Calu3 (cell line): ENCODE measurements around the gene IPO8. TPM values are rescaled to one million over a fixed set of nuclear protein-coding genes. Genes with fewer than 3 reads are reported as not detected.
"Not testable (repeated sequence)": the region's sequence is repeated elsewhere in the genome, so short reads cannot be mapped to it uniquely, and the experiment has no call there.

Source experiments
- BruUV-seq: library from RNA; stranded (reverse); fragments of 400-500 nt; replicated peaks from 2 replicates; lab custom pipeline; 2021; lab: Mats Ljungman, UMichigan
- CTCF ChIA-PET: fragments of 300-600 bp; sonication (Branson Sonifier 250); formaldehyde crosslinking; loops from one replicate; lab custom pipeline; 2022; ENCODE audit warnings: antibody characterized with exemption; lab: Charles Lee
- DNase-seq: peaks from one replicate; pipeline ENCODE4 v3.0.0; 2022
- H3K27ac Mint-ChIP-seq: one replicate; pipeline ENCODE4 v1.8.0; 2022; ENCODE audit warnings: mixed read lengths; ENCODE audit not compliant: unreplicated experiment
- H3K27me3 Mint-ChIP-seq: one replicate; pipeline ENCODE4 v1.8.0; 2022; ENCODE audit warnings: mixed read lengths; ENCODE audit not compliant: unreplicated experiment
- H3K36me3 Mint-ChIP-seq: one replicate; pipeline ENCODE4 v1.8.0; 2022; ENCODE audit warnings: mild to moderate bottlenecking, moderate library complexity, mixed read lengths; ENCODE audit not compliant: insufficient read depth, unreplicated experiment
- H3K4me1 Mint-ChIP-seq: one replicate; pipeline ENCODE4 v1.8.0; 2022; ENCODE audit warnings: mild to moderate bottlenecking, low read depth, mixed read lengths; ENCODE audit not compliant: unreplicated experiment
- H3K4me3 Mint-ChIP-seq: one replicate; pipeline ENCODE4 v1.8.0; 2022; ENCODE audit warnings: mild to moderate bottlenecking, low read depth, moderate library complexity, mixed read lengths; ENCODE audit not compliant: unreplicated experiment
- H3K9me3 Mint-ChIP-seq: one replicate; pipeline ENCODE4 v1.8.0; 2022; ENCODE audit warnings: low read depth, mixed read lengths; ENCODE audit not compliant: unreplicated experiment
- CTCF ChIP-seq: fragments of 200-600 bp; IDR thresholded peaks from one replicate; pipeline ENCODE4 v1.8.0; 2022; ENCODE audit warnings: antibody characterized with exemption; ENCODE audit not compliant: unreplicated experiment
- intact Hi-C: fragments of 100-400 bp; cut with micrococcal nuclease; formaldehyde crosslinking; loops from one replicate; pipeline ENCODE4 v1.10.0; 2022; ENCODE audit not compliant: unreplicated experiment
- total RNA-seq: library from RNA; stranded (reverse); gene quantifications from 2 replicates; pipeline ENCODE4 v1.2.3, GENCODE V29; 2022

Gene IPO8
- total RNA-seq, 1 experiment from 2014 or later: 44.1 TPM

- Mint-ChIP-seq H3K4me1 (no peaks in the 10 kb centered on the region), H3K27ac (no peak overlapping the region), H3K27me3 (no peaks in the 10 kb centered on the region), H3K9me3 (no peaks in the 10 kb centered on the region), H3K36me3 (peaks cover 9% of the 10 kb centered on the region), H3K4me3 (no peak overlapping the region)
- no peak for DNase-seq
- CTCF ChIA-PET: no interaction called here
- no TSS peak for BruUV-seq
- intact Hi-C loops: no loop called here
- TF ChIP-seq CTCF: no peak
These were observed 65.3 kb downstream of the IPO8 start for GRCh38 chr12:30630076-30630978.

GRCh38 chr12:30626847-30627246 is 68.8 kb downstream of the IPO8 start:
- intact Hi-C loops: no loop called here
- no peak for TF ChIP-seq CTCF
- no peak overlapping the region for H3K27ac Mint-ChIP-seq
- H3K36me3 Mint-ChIP-seq: peaks cover 9% of the 10 kb centered on the region
- no peak for DNase-seq
- H3K27me3 Mint-ChIP-seq: no peaks in the 10 kb centered on the region
- CTCF ChIA-PET: no interaction called here
- BruUV-seq: no TSS peak
- H3K4me1 Mint-ChIP-seq: no peaks in the 10 kb centered on the region
- no peak overlapping the region for H3K4me3 Mint-ChIP-seq
- no peaks in the 10 kb centered on the region for H3K9me3 Mint-ChIP-seq

GRCh38 chr12:30624009-30624408 is 71.7 kb downstream of the IPO8 start:
- Mint-ChIP-seq H3K27me3 (no peaks in the 10 kb centered on the region), H3K36me3 (no peaks in the 10 kb centered on the region), H3K4me3 (no peak overlapping the region), H3K9me3 (no peaks in the 10 kb centered on the region), H3K27ac (no peak overlapping the region), H3K4me1 (no peaks in the 10 kb centered on the region)
- DNase-seq: no peak
- intact Hi-C loops: no loop called here
- CTCF ChIA-PET: interaction anchor here (0.6 kb wide), 1 partner anchor 10 kb away, joined by 4 read pairs; no protein-coding TSS in a partner anchor
- no peak for TF ChIP-seq CTCF
- no TSS peak for BruUV-seq

GRCh38 chr12:30622509-30622908 is 73.2 kb downstream of the IPO8 start:
- Mint-ChIP-seq H3K9me3 (no peaks in the 10 kb centered on the region), H3K4me3 (no peak overlapping the region), H3K36me3 (no peaks in the 10 kb centered on the region), H3K27ac (no peak overlapping the region), H3K27me3 (no peaks in the 10 kb centered on the region), H3K4me1 (no peaks in the 10 kb centered on the region)
- CTCF ChIA-PET: no interaction called here
- no TSS peak for BruUV-seq
- intact Hi-C loops: no loop called here
- no peak for DNase-seq
- TF ChIP-seq CTCF: no peak

GRCh38 chr12:30621663-30622241 is 73.9 kb downstream of the IPO8 start:
- intact Hi-C loops, BruUV-seq, CTCF ChIA-PET, H3K27ac Mint-ChIP-seq, DNase-seq, H3K9me3 Mint-ChIP-seq, H3K4me1 Mint-ChIP-seq, H3K27me3 Mint-ChIP-seq, H3K4me3 Mint-ChIP-seq, H3K36me3 Mint-ChIP-seq: not testable (repeated sequence)
